Measurements from ENCODE around the gene TOB1.

The TOB1 gene

GRCh38 chr17:50908860-50909764, 43.0 kb upstream of the TOB1 start:
- H3K4me3 ChIP-seq (replicated peaks; ENCODE audit: low read depth, low read length): no peak overlapping the region
- no peak for DNase-seq (ENCODE audit: extremely low read depth, low read depth)
- no peak for TF ChIP-seq CTCF (IDR thresholded peaks at IDR 0.05; ENCODE audit: low read depth, low read length, missing control alignments)

DNA sequence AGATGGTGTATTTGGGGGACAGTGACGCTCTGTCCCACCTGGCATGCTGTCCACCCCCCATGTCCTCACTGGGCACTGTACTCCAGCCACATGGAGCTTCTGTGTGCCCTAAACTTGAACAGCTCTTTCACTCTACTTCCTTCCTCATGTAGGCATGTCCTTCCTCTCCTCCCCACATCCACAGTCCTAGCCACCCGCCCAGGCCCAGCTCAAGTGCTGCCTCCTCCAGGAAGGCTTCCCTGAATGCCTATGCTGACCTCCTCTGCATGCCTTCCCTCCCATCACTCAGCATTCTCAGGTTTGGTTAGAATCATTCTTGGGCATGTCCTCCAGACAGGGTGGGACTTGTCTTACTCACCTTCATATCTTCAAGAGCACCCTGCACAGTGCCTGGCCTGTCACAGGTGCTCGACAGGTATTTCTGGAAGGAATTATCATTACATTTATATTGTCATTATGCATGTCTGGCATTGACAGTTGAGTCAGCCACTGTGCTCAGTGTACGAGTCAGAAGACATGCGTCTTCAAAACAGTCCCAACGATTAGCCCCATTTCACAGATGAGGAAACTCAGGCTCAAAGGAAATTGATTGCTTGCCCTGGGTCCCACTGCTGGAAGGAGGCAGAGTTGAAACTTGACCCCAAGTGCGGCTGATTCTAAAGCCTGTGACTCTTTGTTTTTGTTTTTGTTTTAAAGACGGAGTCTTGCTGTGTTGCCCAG, 42.1 kb upstream of the TOB1 start:
- no peak for DNase-seq (ENCODE audit: extremely low read depth, low read depth)
- H3K4me3 ChIP-seq (replicated peaks; ENCODE audit: low read depth, low read length): no peak overlapping the region
- no peak for TF ChIP-seq CTCF (IDR thresholded peaks at IDR 0.05; ENCODE audit: low read depth, low read length, missing control alignments)

GRCh38 chr17:50906443-50906842, 40.3 kb upstream of the TOB1 start:
- no peak for TF ChIP-seq CTCF (IDR thresholded peaks at IDR 0.05; ENCODE audit: low read depth, low read length, missing control alignments)
- no peak overlapping the region for H3K4me3 ChIP-seq (replicated peaks; ENCODE audit: low read depth, low read length)
- no peak for DNase-seq (ENCODE audit: extremely low read depth, low read depth)

DNA sequence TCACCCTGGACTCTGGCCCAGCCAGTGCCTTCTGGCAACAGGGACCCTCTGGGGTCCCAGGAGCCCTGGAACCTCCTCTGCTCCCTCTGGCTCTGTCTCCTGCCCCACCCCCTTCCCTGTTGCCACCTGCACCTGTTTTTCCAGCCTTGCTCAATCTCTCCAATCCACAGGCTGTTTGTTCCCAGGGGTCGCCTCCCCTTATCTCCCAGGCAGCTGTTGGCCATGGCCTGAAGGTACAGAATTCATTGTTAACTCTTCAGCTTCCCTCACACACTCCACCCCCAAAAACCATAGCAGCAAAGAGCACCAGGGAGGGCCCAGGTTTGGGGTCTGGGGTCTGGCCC, 39.3 kb upstream of the TOB1 start:
- no peak for TF ChIP-seq CTCF (IDR thresholded peaks at IDR 0.05; ENCODE audit: low read depth, low read length, missing control alignments)
- no peak overlapping the region for H3K4me3 ChIP-seq (replicated peaks; ENCODE audit: low read depth, low read length)
- DNase-seq (ENCODE audit: extremely low read depth, low read depth): no peak

DNA sequence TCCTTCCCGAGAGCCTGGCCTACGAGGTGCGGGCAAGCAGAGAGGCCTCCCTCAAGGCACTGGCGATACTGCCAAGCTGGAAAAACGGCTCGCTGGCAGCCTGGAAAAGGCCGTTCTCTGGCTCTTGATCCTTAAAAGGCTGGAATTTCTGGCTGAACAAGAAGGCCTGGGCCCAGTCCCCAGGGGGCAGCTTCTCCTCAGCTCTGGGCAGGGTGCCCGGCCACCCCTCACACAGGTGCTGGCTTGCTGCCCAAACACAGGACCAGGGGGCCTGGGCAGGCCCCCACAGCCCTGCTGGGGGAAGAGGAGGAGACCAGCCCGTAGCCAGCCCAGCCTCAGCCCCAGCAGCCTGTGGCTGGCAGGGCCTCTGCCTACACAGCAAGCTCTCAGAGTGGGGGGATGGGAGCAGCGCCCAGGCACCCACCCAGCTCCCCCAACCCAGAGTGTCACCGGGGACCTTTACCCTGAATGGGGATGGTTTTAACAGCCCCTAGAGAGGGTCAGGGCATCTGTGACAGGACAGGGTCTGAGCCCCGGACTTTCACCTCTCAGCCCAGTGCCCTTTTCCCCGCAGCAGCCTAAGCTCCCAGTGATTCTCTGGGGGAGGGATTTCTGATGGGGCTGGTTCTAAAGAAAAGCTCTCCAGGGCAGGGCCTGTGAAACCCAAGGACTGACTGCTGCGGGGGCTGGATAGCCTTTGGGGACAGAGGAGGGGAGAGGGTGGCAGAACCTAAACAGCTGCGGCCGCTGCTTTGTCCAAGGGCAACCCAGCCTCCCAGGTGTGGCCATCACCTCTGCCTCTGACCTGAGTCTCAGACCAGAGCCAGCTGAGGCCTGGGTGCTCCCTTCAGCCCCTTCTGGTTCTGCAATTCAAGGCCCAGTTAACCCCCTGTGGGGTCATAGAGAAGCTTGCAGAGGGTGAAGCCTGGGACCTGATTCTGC, 38.6 kb upstream of the TOB1 start:
- no peak overlapping the region for H3K4me3 ChIP-seq (replicated peaks; ENCODE audit: low read depth, low read length)
- DNase-seq (ENCODE audit: extremely low read depth, low read depth): no peak
- TF ChIP-seq CTCF (IDR thresholded peaks at IDR 0.05; ENCODE audit: low read depth, low read length, missing control alignments): no peak
